ENCODE data around the gene DPH3. TPM values are rescaled to one million over a fixed set of nuclear protein-coding genes. Genes with fewer than 3 reads are reported as not detected.
A peak's percentile ranks its signal among the peaks of the same experiment; 100 is the strongest.

Gene DPH3
- total RNA-seq, 1 donor from 2014 or later, result 5.5 TPM

GRCh38 chr3:16297997-16298885 lies 33.5 kb upstream of the DPH3 start:
- H3K4me1 ChIP-seq, result no peaks in the 10 kb centered on the region
- H3K9me3 ChIP-seq, result peaks cover 0 to 5% of the 10 kb centered on the region in 2 donors
- intact Hi-C loops (cut with DNase I), result no loop called here
- no peaks in the 10 kb centered on the region for H3K27me3 ChIP-seq
- TF ChIP-seq CTCF (IDR thresholded peaks at IDR 0.05), result no peak
- H3K27ac ChIP-seq, result no peak overlapping the region
- H3K4me3 ChIP-seq, result no peak overlapping the region
- peaks cover 0 to 5% of the 10 kb centered on the region in 2 donors for H3K36me3 ChIP-seq
- DNase-seq (ENCODE audit: low spot score in 2 of 2), result no peak

GRCh38 chr3:16295298-16295890 lies 30.7 kb upstream of the DPH3 start:
- Histone ChIP-seq H3K27me3 (no peaks in the 10 kb centered on the region), H3K4me1 (no peaks in the 10 kb centered on the region), H3K36me3 (no peaks in the 10 kb centered on the region), H3K27ac (no peak overlapping the region), H3K9me3 (peaks cover 0 to 6% of the 10 kb centered on the region in 2 donors), H3K4me3 (no peak overlapping the region)
- TF ChIP-seq CTCF (IDR thresholded peaks at IDR 0.05), result no peak
- intact Hi-C loops (cut with DNase I), result no loop called here
- no peak for DNase-seq (ENCODE audit: low spot score in 2 of 2)

- Histone ChIP-seq H3K27me3 (no peaks in the 10 kb centered on the region), H3K27ac (no peak overlapping the region), H3K4me3 (no peak overlapping the region), H3K36me3 (no peaks in the 10 kb centered on the region), H3K9me3 (peaks cover 0 to 6% of the 10 kb centered on the region in 2 donors), H3K4me1 (no peaks in the 10 kb centered on the region)
- intact Hi-C loops (cut with DNase I), result no loop called here
- DNase-seq (ENCODE audit: low spot score in 2 of 2), result no peak
- TF ChIP-seq CTCF (IDR thresholded peaks at IDR 0.05), result no peak
These were observed 30.1 kb upstream of the DPH3 start for GRCh38 chr3:16294844-16295243.

GRCh38 chr3:16290827-16291196 lies 26.1 kb upstream of the DPH3 start:
- peaks cover 0 to 6% of the 10 kb centered on the region in 2 donors for H3K9me3 ChIP-seq
- no peak overlapping the region for H3K27ac ChIP-seq
- intact Hi-C loops (cut with DNase I), result loop anchor here (1.0 to 2.0 kb wide), 2 partner anchors 228 to 259 kb away; no protein-coding TSS in a partner anchor
- no peak for TF ChIP-seq CTCF (IDR thresholded peaks at IDR 0.05)
- no peak for DNase-seq (ENCODE audit: low spot score in 2 of 2)
- H3K4me1 ChIP-seq, result peaks cover 0 to 12% of the 10 kb centered on the region in 2 donors
- H3K4me3 ChIP-seq, result no peak overlapping the region
- no peaks in the 10 kb centered on the region for H3K36me3 ChIP-seq
- no peaks in the 10 kb centered on the region for H3K27me3 ChIP-seq

GRCh38 chr3:16290007-16290826 lies 25.5 kb upstream of the DPH3 start:
- TF ChIP-seq CTCF (IDR thresholded peaks at IDR 0.05), result peak; percentile 63 to 92 (median 74)
- no peak for DNase-seq (ENCODE audit: low spot score in 2 of 2)
- no peak overlapping the region for H3K27ac ChIP-seq
- H3K27me3 ChIP-seq, result no peaks in the 10 kb centered on the region
- intact Hi-C loops (cut with DNase I), result loop anchor here (1.0 to 2.0 kb wide), 2 partner anchors 229 to 260 kb away; no protein-coding TSS in a partner anchor
- H3K4me1 ChIP-seq, result peaks cover 0 to 12% of the 10 kb centered on the region in 2 donors
- no peaks in the 10 kb centered on the region for H3K36me3 ChIP-seq
- H3K9me3 ChIP-seq, result peaks cover 0 to 6% of the 10 kb centered on the region in 2 donors
- no peak overlapping the region for H3K4me3 ChIP-seq

All from ascending aorta (tissue), 2 donors.